C4-2B (cell line): ENCODE results near the gene IL17C.

Experiments used
- H3K27ac ChIP-seq: fragments of 450-650 bp; 2 replicates; pipeline ENCODE4 v1.5.1; 2017
- CTCF ChIP-seq: fragments of 450-650 bp; conservative IDR thresholded peaks from 2 replicates; pipeline ENCODE4 v1.5.1; 2017; ENCODE audit warnings: mild to moderate bottlenecking
- ZFX ChIP-seq: fragments of 450-650 bp; IDR thresholded peaks from 2 replicates; pipeline ENCODE4 v1.6.1; 2017

The IL17C gene

GRCh38 chr16:88610909-88611812 lies 27.2 kb upstream of the IL17C start:
- TF ChIP-seq CTCF = no peak
- H3K27ac ChIP-seq = no peak overlapping the region

- H3K27ac ChIP-seq = peak overlapping the region; percentile 38; the same call in 1 of the 2 replicates
- TF ChIP-seq ZFX (no peak), CTCF (no peak)
These were observed 25.1 kb upstream of the IL17C start for GRCh38 chr16:88613293-88613692.

GRCh38 chr16:88613911-88614817 lies 24.2 kb upstream of the IL17C start:
- TF ChIP-seq ZFX = no peak
- H3K27ac ChIP-seq = peak overlapping the region; percentile 38

GRCh38 chr16:88614818-88615580 lies 23.4 kb upstream of the IL17C start:
- peak overlapping the region; percentile 81 for H3K27ac ChIP-seq
- TF ChIP-seq ZFX (no peak), CTCF (no peak)

GRCh38 chr16:88616320-88616719 lies 22.1 kb upstream of the IL17C start:
- TF ChIP-seq ZFX (no peak), CTCF (no peak)
- peak overlapping the region; percentile 81 for H3K27ac ChIP-seq

- peak overlapping the region; percentile 81 for H3K27ac ChIP-seq
- TF ChIP-seq CTCF = no peak
- no peak for TF ChIP-seq ZFX
These were observed 21.6 kb upstream of the IL17C start for GRCh38 chr16:88616736-88617135.

- TF ChIP-seq ZFX = no peak
- no peak for TF ChIP-seq CTCF
- peak overlapping the region; percentile 81 for H3K27ac ChIP-seq
These were observed 20.9 kb upstream of the IL17C start for GRCh38 chr16:88617268-88618031.
